ENCODE results near the gene SYTL3. TPM values are rescaled to one million over a fixed set of nuclear protein-coding genes. Genes with fewer than 3 reads are reported as not detected.
A peak's percentile ranks its signal among the peaks of the same experiment; 100 is the strongest.

The SYTL3 gene
- total RNA-seq (2014; rRNA removed) (1.7 and 1.8 TPM in 2 replicates), Bru-seq, nascent RNA (percentile 28 among the genes with signal in this experiment), BruChase-seq, experiment 1, labeled RNA remaining after a 6-hour chase (percentile 31 among the genes with signal in this experiment), BruChase-seq, experiment 2, labeled RNA remaining after a 2-hour chase (percentile 33 among the genes with signal in this experiment)
- long read RNA-seq, partial matches to known transcripts: 1 of 2 reads
- long read RNA-seq, other reads (novel, unspliced or antisense): 1 of 2 reads

GRCh38 chr6:158649289-158650143 lies at the start of gene SYTL3:
SYTL3 (plus strand) TSS chr6:158650054; CDS start chr6:158663269, 13,215 bp downstream.
- no peak within 1 kb of the TSS for H3K27ac ChIP-seq (ENCODE audit: low read length)
- H3K4me1 ChIP-seq (ENCODE audit: insufficient read depth, low read length): peaks cover 35% of the 10 kb centered on the region
- no peak within 1 kb of the TSS for H2AFZ ChIP-seq (ENCODE audit: low read length)
- TF ChIP-seq CTCF (conservative IDR thresholded peaks at IDR 0.05; ENCODE audit: low read depth, low read length) (no peak), EZH2 (IDR thresholded peaks at IDR 0.05; ENCODE audit: low read length, unreplicated experiment) (no peak), EZH2phosphoT487 (IDR thresholded peaks at IDR 0.05; ENCODE audit: borderline replicate concordance, low read length) (no peak)
- intact Hi-C loops (cut with micrococcal nuclease): no loop called here
- no peaks in the 10 kb centered on the region for H4K20me1 ChIP-seq (ENCODE audit: low read length)
- no peaks in the 10 kb centered on the region for H3K79me2 ChIP-seq (ENCODE audit: low read length)
- BruUV-seq (replicated peaks): no TSS peak
- no peak for DNase-seq
- H3K4me2 ChIP-seq (ENCODE audit: low read length): no peak within 1 kb of the TSS
- H3K36me3 ChIP-seq (ENCODE audit: low read depth, low read length): no peaks in the 10 kb centered on the region
- no peak for ATAC-seq
- CTCF ChIA-PET: no interaction called here
- H3K4me3 ChIP-seq (ENCODE audit: low read length): no peak within 1 kb of the TSS
- POLR2A ChIA-PET (ENCODE audit: unreplicated experiment): interaction anchor here (0.6 kb wide), 1 partner anchor 217 kb away, joined by 3 read pairs; no protein-coding TSS in a partner anchor
- no peaks in the 10 kb centered on the region for H3K27me3 ChIP-seq (ENCODE audit: low read length)
- H3F3A ChIP-seq (ENCODE audit: low read length, unreplicated experiment): no peaks in the 10 kb centered on the region
- H3K9ac ChIP-seq (ENCODE audit: low read length): no peak within 1 kb of the TSS
- H3K9me3 ChIP-seq (ENCODE audit: low read length): no peaks in the 10 kb centered on the region
- H3K9me2 ChIP-seq (replicated peaks; ENCODE audit: low read length): no peaks in the 10 kb centered on the region

GRCh38 chr6:158603261-158604047 lies 46.4 kb upstream of the SYTL3 start:
- no peak for ATAC-seq
- POLR2A ChIA-PET (ENCODE audit: unreplicated experiment): no interaction called here
- H3K4me1 ChIP-seq (ENCODE audit: insufficient read depth, low read length): no peaks in the 10 kb centered on the region
- no peak overlapping the region for H3K27ac ChIP-seq (ENCODE audit: low read length)
- no peak overlapping the region for H3K4me3 ChIP-seq (ENCODE audit: low read length)
- DNase-seq: no peak
- no peak overlapping the region for H3K4me2 ChIP-seq (ENCODE audit: low read length)
- BruUV-seq (replicated peaks): no TSS peak
- H3F3A ChIP-seq (ENCODE audit: low read length, unreplicated experiment): no peaks in the 10 kb centered on the region
- no peak overlapping the region for H2AFZ ChIP-seq (ENCODE audit: low read length)
- TF ChIP-seq EZH2phosphoT487 (IDR thresholded peaks at IDR 0.05; ENCODE audit: borderline replicate concordance, low read length): no peak
- TF ChIP-seq EZH2 (IDR thresholded peaks at IDR 0.05; ENCODE audit: low read length, unreplicated experiment): no peak
- no peak for TF ChIP-seq CTCF (conservative IDR thresholded peaks at IDR 0.05; ENCODE audit: low read depth, low read length)
- H3K27me3 ChIP-seq (ENCODE audit: low read length): no peaks in the 10 kb centered on the region
- CTCF ChIA-PET: interaction anchor here (0.6 kb wide), 2 partner anchors 326 to 408 kb away, joined by 3 to 6 read pairs; no protein-coding TSS in a partner anchor
- no peaks in the 10 kb centered on the region for H3K9me2 ChIP-seq (replicated peaks; ENCODE audit: low read length)
- peaks cover 5% of the 10 kb centered on the region; the same call in 1 of the 2 replicates for H3K36me3 ChIP-seq (ENCODE audit: low read depth, low read length)
- H3K9ac ChIP-seq (ENCODE audit: low read length): no peak overlapping the region
- no peaks in the 10 kb centered on the region for H3K79me2 ChIP-seq (ENCODE audit: low read length)
- intact Hi-C loops (cut with micrococcal nuclease): no loop called here
- no peaks in the 10 kb centered on the region for H4K20me1 ChIP-seq (ENCODE audit: low read length)
- no peaks in the 10 kb centered on the region for H3K9me3 ChIP-seq (ENCODE audit: low read length)

Measured in PC-3 (cell line).